ENCODE data around the gene ZNF429. TPM values are rescaled to one million over a fixed set of nuclear protein-coding genes. Genes with fewer than 3 reads are reported as not detected.

The ZNF429 gene
- total and polyA plus RNA-seq, 2 of the 4 experiments (the other 2 are of a cell fraction), result 4.3 to 6.4 TPM

DNA sequence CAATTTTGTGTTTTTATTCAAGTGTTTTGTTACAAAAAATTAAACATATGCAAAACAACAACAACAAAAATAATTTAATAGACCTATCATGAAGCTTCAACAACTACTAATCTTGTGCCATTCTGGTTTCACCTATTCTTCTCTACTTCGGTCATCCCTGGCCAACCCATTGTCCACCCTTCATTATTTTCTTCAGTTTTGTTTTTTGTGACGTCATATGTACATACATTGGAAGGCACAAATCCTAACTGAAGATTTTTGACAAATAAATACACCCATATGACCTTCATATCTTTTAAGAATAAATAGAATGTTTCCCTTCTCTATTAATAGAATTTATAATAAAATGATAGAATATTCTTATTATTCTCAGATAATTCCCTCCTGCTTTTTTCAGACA lies 69.2 kb downstream of the ZNF429 start:
- no peak overlapping the region for H3K14ac ChIP-seq (replicated peaks; ENCODE audit: low read depth, low read length)
- peaks cover 22% of the 10 kb centered on the region for H3K9me3 ChIP-seq (ENCODE audit: control insufficient read depth, insufficient read depth, low read length)
- dilution Hi-C loops (cut with HindIII; ENCODE audit: low sequenced_read_pairs, unreplicated experiment) (no loop called here), in situ Hi-C loops (cut with MboI; ENCODE audit: low sequenced_read_pairs) (no loop called here), intact Hi-C loops (cut with micrococcal nuclease) (no loop called here)
- H4K20me1 ChIP-seq (ENCODE audit: insufficient read depth, low read length), result no peaks in the 10 kb centered on the region
- H3K4me2 ChIP-seq (ENCODE audit: low read depth, low read length), result no peak overlapping the region
- H3K27me3 ChIP-seq (ENCODE audit: control insufficient read depth, insufficient read depth, low read length), result no peaks in the 10 kb centered on the region
- no peak overlapping the region for H3K56ac ChIP-seq (ENCODE audit: extremely low read depth, insufficient read depth, low read length)
- POLR2A ChIA-PET (ENCODE audit: unreplicated experiment), result no interaction called here
- no peaks in the 10 kb centered on the region for H3K9me1 ChIP-seq (ENCODE audit: insufficient read depth, low read length)
- H4K8ac ChIP-seq (ENCODE audit: low read depth in 2 of 2, low read length in 2 of 2), result no peak overlapping the region
- H3K36me3 ChIP-seq (ENCODE audit: control insufficient read depth, insufficient read depth, low read length), result no peaks in the 10 kb centered on the region
- H3K18ac ChIP-seq (ENCODE audit: low read depth, low read length), result no peak overlapping the region
- no peak overlapping the region for H4K91ac ChIP-seq (ENCODE audit: insufficient read depth, low read depth, low read length)
- no CpG with 5 or more reads among the region's 2 CpGs for WGBS, 2 experiments (ENCODE audit: extremely low coverage in 2 of 2, insufficient read length in 1 of 2)
- CTCF ChIA-PET, result no interaction called here
- no peak overlapping the region for H3K27ac ChIP-seq (ENCODE audit: insufficient read depth, low read length)
- BruUV-seq (replicated peaks), result no TSS peak
- no peaks in the 10 kb centered on the region for H3K79me1 ChIP-seq (ENCODE audit: low read depth in 1 of 2, low read length in 2 of 2)
- H4K5ac ChIP-seq (ENCODE audit: low read depth, low read length), result no peak overlapping the region
- H3K23ac ChIP-seq (ENCODE audit: low read depth, low read length), result no peak overlapping the region
- H3K4me3 ChIP-seq (ENCODE audit: insufficient read depth, low read depth, low read length), result no peak overlapping the region
- H2BK15ac ChIP-seq (ENCODE audit: low read depth, low read length), result no peak overlapping the region
- DNase-seq, result no peak
- no peak overlapping the region for H2BK5ac ChIP-seq (ENCODE audit: low read depth, low read length, poor library complexity, severe bottlenecking)
- no peak overlapping the region for H3K4ac ChIP-seq (ENCODE audit: low read depth, low read length)
- H2BK20ac ChIP-seq (ENCODE audit: low read depth, low read length), result no peak overlapping the region
- no peak overlapping the region for H2AK9ac ChIP-seq (replicated peaks; ENCODE audit: low read depth, low read length, poor library complexity)
- H2AK5ac ChIP-seq (ENCODE audit: low read depth, low read length), result no peak overlapping the region
- H2BK120ac ChIP-seq (ENCODE audit: low read depth, low read length), result no peak overlapping the region
- TF ChIP-seq FOS (IDR thresholded peaks at IDR 0.05; ENCODE audit: low read depth, low read length), result no peak
- TF ChIP-seq MXI1 (IDR thresholded peaks at IDR 0.05; ENCODE audit: borderline replicate concordance, low read depth, low read length), result no peak
- TF ChIP-seq BHLHE40 (IDR thresholded peaks at IDR 0.05; ENCODE audit: low read depth, low read length), result no peak
- no peak for TF ChIP-seq RAD21 (IDR thresholded peaks at IDR 0.05; ENCODE audit: low read length)
- TF ChIP-seq, protein P1, sequence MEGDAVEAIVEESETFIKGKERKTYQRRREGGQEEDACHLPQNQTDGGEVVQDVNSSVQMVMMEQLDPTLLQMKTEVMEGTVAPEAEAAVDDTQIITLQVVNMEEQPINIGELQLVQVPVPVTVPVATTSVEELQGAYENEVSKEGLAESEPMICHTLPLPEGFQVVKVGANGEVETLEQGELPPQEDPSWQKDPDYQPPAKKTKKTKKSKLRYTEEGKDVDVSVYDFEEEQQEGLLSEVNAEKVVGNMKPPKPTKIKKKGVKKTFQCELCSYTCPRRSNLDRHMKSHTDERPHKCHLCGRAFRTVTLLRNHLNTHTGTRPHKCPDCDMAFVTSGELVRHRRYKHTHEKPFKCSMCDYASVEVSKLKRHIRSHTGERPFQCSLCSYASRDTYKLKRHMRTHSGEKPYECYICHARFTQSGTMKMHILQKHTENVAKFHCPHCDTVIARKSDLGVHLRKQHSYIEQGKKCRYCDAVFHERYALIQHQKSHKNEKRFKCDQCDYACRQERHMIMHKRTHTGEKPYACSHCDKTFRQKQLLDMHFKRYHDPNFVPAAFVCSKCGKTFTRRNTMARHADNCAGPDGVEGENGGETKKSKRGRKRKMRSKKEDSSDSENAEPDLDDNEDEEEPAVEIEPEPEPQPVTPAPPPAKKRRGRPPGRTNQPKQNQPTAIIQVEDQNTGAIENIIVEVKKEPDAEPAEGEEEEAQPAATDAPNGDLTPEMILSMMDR (conservative IDR thresholded peaks at IDR 0.05; ENCODE audit: low read depth, low read length), result no peak
- no peak for TF ChIP-seq RCOR1 (IDR thresholded peaks at IDR 0.05; ENCODE audit: insufficient replicate concordance, low read length)
- TF ChIP-seq, protein P2, sequence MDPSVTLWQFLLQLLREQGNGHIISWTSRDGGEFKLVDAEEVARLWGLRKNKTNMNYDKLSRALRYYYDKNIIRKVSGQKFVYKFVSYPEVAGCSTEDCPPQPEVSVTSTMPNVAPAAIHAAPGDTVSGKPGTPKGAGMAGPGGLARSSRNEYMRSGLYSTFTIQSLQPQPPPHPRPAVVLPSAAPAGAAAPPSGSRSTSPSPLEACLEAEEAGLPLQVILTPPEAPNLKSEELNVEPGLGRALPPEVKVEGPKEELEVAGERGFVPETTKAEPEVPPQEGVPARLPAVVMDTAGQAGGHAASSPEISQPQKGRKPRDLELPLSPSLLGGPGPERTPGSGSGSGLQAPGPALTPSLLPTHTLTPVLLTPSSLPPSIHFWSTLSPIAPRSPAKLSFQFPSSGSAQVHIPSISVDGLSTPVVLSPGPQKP (IDR thresholded peaks at IDR 0.05; ENCODE audit: borderline replicate concordance, low read depth, low read length), result no peak
- H3K9ac ChIP-seq (ENCODE audit: low read depth, low read length), result no peak overlapping the region
- ATAC-seq (ENCODE audit: low read depth), result no peak
- no peaks in the 10 kb centered on the region for H3K4me1 ChIP-seq (ENCODE audit: control insufficient read depth, insufficient read depth, low read length)
- H2AFZ ChIP-seq (replicated peaks; ENCODE audit: low read length, poor library complexity), result no peak overlapping the region
